ENCODE results near the gene VEZF1.

Gene VEZF1

GRCh38 chr17:57945996-57946797, 41.9 kb downstream of the VEZF1 start:
- no peak for DNase-seq (ENCODE audit: low spot score)
- TF ChIP-seq CTCF (IDR thresholded peaks at IDR 0.05; ENCODE audit: extremely low read depth, missing control alignments) = no peak

DNA sequence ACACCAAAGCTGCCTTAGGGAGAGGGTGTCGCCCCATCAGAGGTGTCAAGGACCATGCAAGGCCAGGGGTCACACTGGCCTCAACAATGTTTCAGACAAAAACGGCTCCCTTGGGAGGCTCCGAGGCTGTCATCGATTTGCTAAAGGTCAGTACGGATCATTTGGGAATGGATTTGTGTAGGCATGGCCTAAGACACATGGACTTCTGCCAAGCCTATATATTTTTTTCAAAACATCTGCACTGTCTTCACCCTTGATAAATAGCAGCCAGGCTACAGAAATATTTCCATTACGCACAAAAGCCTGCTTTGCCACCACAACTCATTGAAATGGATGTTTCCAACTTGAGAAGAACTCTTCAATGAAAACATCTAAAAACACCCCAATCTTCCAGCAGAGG, 43.1 kb downstream of the VEZF1 start:
- no peak for TF ChIP-seq CTCF (IDR thresholded peaks at IDR 0.05; ENCODE audit: extremely low read depth, missing control alignments)
- no peak for DNase-seq (ENCODE audit: low spot score)

- DNase-seq (ENCODE audit: low spot score) = no peak
- TF ChIP-seq CTCF (IDR thresholded peaks at IDR 0.05; ENCODE audit: extremely low read depth, missing control alignments) = no peak
These were observed 44.4 kb downstream of the VEZF1 start for GRCh38 chr17:57943645-57944044.

- no peak for DNase-seq (ENCODE audit: low spot score)
- TF ChIP-seq CTCF (IDR thresholded peaks at IDR 0.05; ENCODE audit: extremely low read depth, missing control alignments) = no peak
These were observed 44.9 kb downstream of the VEZF1 start for GRCh38 chr17:57943140-57943539.

- TF ChIP-seq CTCF (IDR thresholded peaks at IDR 0.05; ENCODE audit: extremely low read depth, missing control alignments) = no peak
- no peak for DNase-seq (ENCODE audit: low spot score)
These were observed 46.4 kb downstream of the VEZF1 start for GRCh38 chr17:57941384-57942370.

GRCh38 chr17:57940653-57941329, 47.3 kb downstream of the VEZF1 start:
- no peak for DNase-seq (ENCODE audit: low spot score)
- TF ChIP-seq CTCF (IDR thresholded peaks at IDR 0.05; ENCODE audit: extremely low read depth, missing control alignments) = no peak
